OCI-LY1 (cell line): Measurements from ENCODE around the gene CHSY1.

Experiments
- H2AFZ ChIP-seq: fragments of 200-600 bp; sonication (generic), shearing (Covaris generic); 2 replicates; pipeline ENCODE4 v1.6.0; 2014; ENCODE audit warnings: antibody characterized with exemption, mild to moderate bottlenecking, low read length
- H3F3A ChIP-seq: fragments of 200-600 bp; sonication (generic), shearing (Covaris generic); 2 replicates; pipeline ENCODE4 v1.6.0; 2014; ENCODE audit warnings: mild to moderate bottlenecking, antibody characterized with exemption, low read length, moderate library complexity; ENCODE audit not compliant: insufficient read depth
- H3K27ac ChIP-seq: fragments of 200-600 bp; sonication (generic); 2 replicates; pipeline ENCODE4 v1.5.1; 2014; ENCODE audit warnings: low read length, mixed run types, mild to moderate bottlenecking, low read depth; ENCODE audit not compliant: poor library complexity, severe bottlenecking
- H3K27me3 ChIP-seq: fragments of 200-600 bp; sonication (generic); 2 replicates; pipeline ENCODE4 v1.6.0; 2014; ENCODE audit warnings: antibody characterized with exemption, mild to moderate bottlenecking, low read length, moderate library complexity; ENCODE audit not compliant: insufficient read depth
- H3K36me3 ChIP-seq: fragments of 200-600 bp; sonication (generic); 2 replicates; pipeline ENCODE4 v1.6.1; 2014; ENCODE audit warnings: mild to moderate bottlenecking, antibody characterized with exemption, low read length, moderate library complexity, mixed read lengths; ENCODE audit not compliant: insufficient read depth
- H3K4me1 ChIP-seq: fragments of 200-600 bp; sonication (generic); 2 replicates; pipeline ENCODE4 v1.5.1; 2014; ENCODE audit warnings: mild to moderate bottlenecking, low read length, moderate library complexity; ENCODE audit not compliant: insufficient read depth, severe bottlenecking
- H3K4me2 ChIP-seq: fragments of 200-600 bp; sonication (generic), shearing (Covaris generic); 2 replicates; pipeline ENCODE4 v1.6.1; 2014; ENCODE audit warnings: low read length
- H3K4me3 ChIP-seq: fragments of 200-600 bp; sonication (generic); 2 replicates; pipeline ENCODE4 v1.5.1; 2014; ENCODE audit warnings: low read length, low read depth, mild to moderate bottlenecking, mixed read lengths; ENCODE audit not compliant: poor library complexity, severe bottlenecking
- H3K79me2 ChIP-seq: fragments of 200-600 bp; shearing (Covaris generic); 2 replicates; pipeline ENCODE4 v1.6.1; 2016; ENCODE audit warnings: mixed run types, low read length, mixed read lengths; ENCODE audit not compliant: insufficient read depth
- H3K9ac ChIP-seq: fragments of 200-600 bp; sonication (generic), shearing (Covaris generic); 2 replicates; pipeline ENCODE4 v1.6.1; 2014; ENCODE audit warnings: mild to moderate bottlenecking, low read length, mixed read lengths
- H3K9me2 ChIP-seq: fragments of 200-600 bp; sonication (generic), shearing (Covaris generic); 2 replicates; pipeline ENCODE4 v1.6.1; 2014; ENCODE audit warnings: low read depth, mild to moderate bottlenecking, low read length, mixed read lengths
- H3K9me3 ChIP-seq: fragments of 200-600 bp; shearing (Covaris generic); 2 replicates; pipeline ENCODE4 v1.6.1; 2014; ENCODE audit warnings: low read length, mixed read lengths
- H4K20me1 ChIP-seq: fragments of 200-600 bp; sonication (generic), shearing (Covaris generic); 2 replicates; pipeline ENCODE4 v1.6.0; 2016; ENCODE audit warnings: mild to moderate bottlenecking, low read length; ENCODE audit not compliant: insufficient read depth
- CTCF ChIP-seq: fragments of 200-600 bp; sonication (generic), shearing (Covaris generic); IDR thresholded peaks from 2 replicates; pipeline ENCODE4 v1.5.1; 2017; ENCODE audit warnings: mild to moderate bottlenecking, antibody characterized with exemption, low read length, moderate library complexity, mixed read lengths
- EZH2 ChIP-seq: fragments of 200-600 bp; sonication (generic), shearing (Covaris generic); IDR thresholded peaks from 2 replicates; pipeline ENCODE4 v1.8.0; 2017; ENCODE audit warnings: borderline replicate concordance, mixed run types, mild to moderate bottlenecking, antibody characterized with exemption, low read length, moderate library complexity, mixed read lengths

The CHSY1 gene

DNA sequence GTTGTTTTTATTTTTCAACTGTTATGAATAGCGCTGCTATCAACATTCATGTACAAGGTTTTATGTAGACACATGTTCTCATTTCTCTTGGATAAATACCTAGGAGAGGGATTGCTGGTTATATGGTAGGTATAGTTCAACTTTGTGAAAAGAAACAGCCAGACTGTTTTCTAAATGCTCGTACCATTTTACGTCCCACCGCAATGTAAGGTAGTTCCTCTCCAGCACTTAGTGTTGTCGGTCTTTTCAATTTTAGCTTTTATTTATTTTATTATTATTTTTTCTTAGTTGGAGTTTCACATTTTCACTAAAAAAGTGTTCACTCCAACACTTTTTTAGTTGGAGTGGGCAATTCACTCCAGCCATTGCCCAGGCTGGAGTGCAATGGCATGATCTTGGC lies 117.1 kb downstream of the CHSY1 start:
- Histone ChIP-seq H3K9ac (no peak overlapping the region), H2AFZ (no peak overlapping the region), H4K20me1 (no peaks in the 10 kb centered on the region), H3K4me3 (no peak overlapping the region), H3K9me2 (no peaks in the 10 kb centered on the region), H3K4me1 (peaks cover 8% of the 10 kb centered on the region), H3K27me3 (no peaks in the 10 kb centered on the region; the same call in 1 of the 2 replicates), H3K4me2 (no peak overlapping the region), H3K79me2 (no peaks in the 10 kb centered on the region), H3K9me3 (peaks cover 5% of the 10 kb centered on the region), H3F3A (no peaks in the 10 kb centered on the region), H3K36me3 (no peaks in the 10 kb centered on the region; the same call in 1 of the 2 replicates), H3K27ac (no peak overlapping the region)
- TF ChIP-seq EZH2 (no peak), CTCF (no peak)

- Histone ChIP-seq H3K79me2 (no peaks in the 10 kb centered on the region), H2AFZ (no peak overlapping the region), H3F3A (no peaks in the 10 kb centered on the region), H3K36me3 (no peaks in the 10 kb centered on the region; the same call in 1 of the 2 replicates), H3K4me1 (peaks cover 8% of the 10 kb centered on the region), H4K20me1 (no peaks in the 10 kb centered on the region), H3K9me3 (peaks cover 5% of the 10 kb centered on the region), H3K4me3 (no peak overlapping the region), H3K27ac (no peak overlapping the region), H3K9me2 (no peaks in the 10 kb centered on the region), H3K9ac (no peak overlapping the region), H3K4me2 (no peak overlapping the region), H3K27me3 (no peaks in the 10 kb centered on the region; the same call in 1 of the 2 replicates)
- TF ChIP-seq CTCF (no peak), EZH2 (no peak)
Measured at GRCh38 chr15:101133751-101134261, 118.0 kb downstream of the CHSY1 start.

DNA sequence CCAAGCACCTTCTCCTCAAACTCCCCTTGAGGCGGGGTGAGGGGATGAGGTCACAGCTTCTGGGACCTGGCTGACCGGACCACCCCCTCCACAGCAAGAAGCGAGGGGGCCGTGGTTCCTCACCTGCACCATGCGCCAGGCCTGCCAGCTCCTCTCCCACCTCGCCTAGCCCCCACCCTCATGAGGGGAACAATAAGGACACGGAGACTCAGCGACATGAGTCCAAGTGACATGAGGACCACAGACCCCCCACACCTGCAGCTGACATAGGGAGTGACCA lies 118.7 kb downstream of the CHSY1 start:
- Histone ChIP-seq H3F3A (no peaks in the 10 kb centered on the region), H3K27ac (no peak overlapping the region), H3K4me1 (peaks cover 8% of the 10 kb centered on the region), H3K27me3 (no peaks in the 10 kb centered on the region; the same call in 1 of the 2 replicates), H3K4me3 (no peak overlapping the region), H3K36me3 (no peaks in the 10 kb centered on the region; the same call in 1 of the 2 replicates), H3K9me2 (no peaks in the 10 kb centered on the region), H4K20me1 (no peaks in the 10 kb centered on the region), H3K9ac (no peak overlapping the region), H3K9me3 (peaks cover 5% of the 10 kb centered on the region), H2AFZ (no peak overlapping the region), H3K4me2 (no peak overlapping the region), H3K79me2 (no peaks in the 10 kb centered on the region)
- TF ChIP-seq EZH2 (no peak), CTCF (no peak)
